Fibroblast of villous mesenchyme (primary cell): ENCODE results near the gene DCLK1. TPM values are rescaled to one million over a fixed set of nuclear protein-coding genes. Genes with fewer than 3 reads are reported as not detected.

Source experiments
- DNase-seq: peaks from one replicate; pipeline ENCODE4 v3.0.0-alpha.2; 2010; ENCODE audit warnings: low read depth
- H3K4me3 ChIP-seq: 2 replicates; pipeline ENCODE4 v1.5.1; 2011; ENCODE audit warnings: low read depth, mild to moderate bottlenecking, low read length
- CTCF ChIP-seq: IDR thresholded peaks from 2 replicates; pipeline ENCODE4 v1.5.1; 2012; ENCODE audit warnings: low read depth, mild to moderate bottlenecking, low read length; ENCODE audit not compliant: insufficient read depth
- total RNA-seq: library from RNA; depleted of rRNA; stranded (reverse); fragments of >200 nt; gene quantifications from 2 replicates; pipeline ENCODE4 v1.2.3, GENCODE V29; 2012

Gene DCLK1
- total RNA-seq, 1 donor = 0.86 TPM

GRCh38 chr13:35892837-35893814 lies 238.1 kb downstream of the DCLK1 start:
- no peak for TF ChIP-seq CTCF
- no peak for DNase-seq
- no peak overlapping the region for H3K4me3 ChIP-seq

- TF ChIP-seq CTCF = no peak
- no peak for DNase-seq
- no peak overlapping the region for H3K4me3 ChIP-seq
These were observed 239.4 kb downstream of the DCLK1 start for GRCh38 chr13:35891507-35892441.

GRCh38 chr13:35889560-35889959 lies 241.6 kb downstream of the DCLK1 start:
- H3K4me3 ChIP-seq = no peak overlapping the region
- no peak for DNase-seq

GRCh38 chr13:35888981-35889380 lies 242.2 kb downstream of the DCLK1 start:
- H3K4me3 ChIP-seq = no peak overlapping the region
- TF ChIP-seq CTCF = no peak
- DNase-seq = no peak

More at GRCh38 chr13:35889560-35889959, 241.6 kb downstream of the DCLK1 start:
- no peak for TF ChIP-seq CTCF

GRCh38 chr13:35888457-35888883 lies 242.7 kb downstream of the DCLK1 start:
- no peak for DNase-seq
- TF ChIP-seq CTCF = no peak
- no peak overlapping the region for H3K4me3 ChIP-seq

GRCh38 chr13:35887115-35887666 lies 244.0 kb downstream of the DCLK1 start:
- TF ChIP-seq CTCF = no peak
- no peak for DNase-seq

More at GRCh38 chr13:35887115-35887666, 244.0 kb downstream of the DCLK1 start:
- no peak overlapping the region for H3K4me3 ChIP-seq
